Left renal cortex interstitium (tissue), 4 donors: ENCODE data around the gene EEPD1. TPM values are rescaled to one million over a fixed set of nuclear protein-coding genes. Genes with fewer than 3 reads are reported as not detected.

Source experiments
- DNase-seq, 4 donors: peaks; one replicate each; pipeline ENCODE4 v3.0.0-alpha.2; 2013; ENCODE audit warnings: low read depth in 4 of 4, low spot score in 2 of 4, missing footprints in 1 of 4
- polyA plus RNA-seq, 4 donors: library from polyadenylated mRNA; unstranded; fragments of 120-200 nt; gene quantifications; one replicate each; pipeline ENCODE4 v1.2.1, GENCODE V29; 2013; ENCODE audit not compliant: insufficient read length in 4 of 4

The EEPD1 gene
- polyA plus RNA-seq, 4 donors = 6.7 to 7.5 (median 7.3) TPM

- DNase-seq = no peak
Observed at GRCh38 chr7:36186359-36187121, 33.5 kb downstream of the EEPD1 start.

- DNase-seq = no peak
Observed at GRCh38 chr7:36188266-36188665, 35.2 kb downstream of the EEPD1 start.

- no peak for DNase-seq
Observed at GRCh38 chr7:36188906-36189305, 35.9 kb downstream of the EEPD1 start.

- no peak for DNase-seq
Observed at GRCh38 chr7:36190447-36191291, 37.6 kb downstream of the EEPD1 start.

- no peak for DNase-seq
Observed at GRCh38 chr7:36191292-36191920, 38.4 kb downstream of the EEPD1 start.

- DNase-seq = no peak
Observed at GRCh38 chr7:36192053-36192824, 39.2 kb downstream of the EEPD1 start.

GRCh38 chr7:36192877-36193276, 39.8 kb downstream of the EEPD1 start:
- DNase-seq = no peak

GRCh38 chr7:36198854-36199266, 45.8 kb downstream of the EEPD1 start:
- no peak for DNase-seq

GRCh38 chr7:36199329-36199728, 46.3 kb downstream of the EEPD1 start:
- DNase-seq = no peak

- no peak for DNase-seq
Observed at GRCh38 chr7:36201122-36201723, 48.2 kb downstream of the EEPD1 start.

- no peak for DNase-seq
Observed at GRCh38 chr7:36202398-36202797, 49.3 kb downstream of the EEPD1 start.

- no peak for DNase-seq
Observed at GRCh38 chr7:36203071-36203790, 50.2 kb downstream of the EEPD1 start.

- no peak for DNase-seq
Observed at GRCh38 chr7:36204044-36204663, 51.1 kb downstream of the EEPD1 start.

- peak in 1 of 4 donors; percentile 25 for DNase-seq
Observed at GRCh38 chr7:36204929-36205635, 52.0 kb downstream of the EEPD1 start.

GRCh38 chr7:36205803-36206202, 52.7 kb downstream of the EEPD1 start:
- DNase-seq = no peak

GRCh38 chr7:36207451-36208291, 54.6 kb downstream of the EEPD1 start:
- no peak for DNase-seq

GRCh38 chr7:36208426-36208825, 55.4 kb downstream of the EEPD1 start:
- DNase-seq = no peak
